Muscle of leg (tissue), 11 donors: ENCODE measurements around the gene FBXO34. TPM values are rescaled to one million over a fixed set of nuclear protein-coding genes. Genes with fewer than 3 reads are reported as not detected.
A peak's percentile ranks its signal among the peaks of the same experiment; 100 is the strongest.

Experiments
- DNase-seq: peaks from one replicate; pipeline ENCODE4 v3.0.0; 2013
- H3K27ac ChIP-seq: one replicate; pipeline ENCODE4 v1.5.1; 2013; ENCODE audit warnings: mild to moderate bottlenecking, low read length, control low read depth
- H3K27me3 ChIP-seq: one replicate; pipeline ENCODE4 v1.6.1; 2013; ENCODE audit warnings: low read length; ENCODE audit not compliant: control insufficient read depth, insufficient read depth
- H3K36me3 ChIP-seq: one replicate; pipeline ENCODE4 v1.6.1; 2013; ENCODE audit warnings: low read length; ENCODE audit not compliant: control insufficient read depth, insufficient read depth
- H3K4me1 ChIP-seq: one replicate; pipeline ENCODE4 v1.6.1; 2013; ENCODE audit warnings: low read length; ENCODE audit not compliant: control insufficient read depth, insufficient read depth
- H3K4me3 ChIP-seq: one replicate; pipeline ENCODE4 v1.5.1; 2013; ENCODE audit warnings: low read length, control low read depth
- H3K9me3 ChIP-seq: replicated peaks from 2 replicates; pipeline ENCODE4 v1.6.1; 2013; ENCODE audit warnings: low read depth, low read length; ENCODE audit not compliant: control insufficient read depth
- WGBS: methylation state at CpG from one replicate; pipeline ENCODE4 v1.1.5; 2013; ENCODE audit warnings: missing lambda C conversion rate; ENCODE audit not compliant: insufficient coverage; 5-methylcytosine and 5-hydroxymethylcytosine counted together
- polyA plus RNA-seq, 8 donors: library from polyadenylated mRNA; unstranded; fragments of 120-200 nt; gene quantifications; one replicate each; pipeline versions ENCODE4 v1.2.1 to v1.2.3, GENCODE V29; 2013; ENCODE audit warnings: inconsistent platforms in 1 of 8, low replicate concordance in 1 of 8; ENCODE audit not compliant: insufficient read length in 8 of 8, insufficient read depth in 1 of 8
- total RNA-seq: library from RNA; stranded (reverse); fragments of 120-200 nt; gene quantifications from one replicate; pipeline ENCODE4 v1.2.4, GENCODE V29; 2013

FBXO34 gene
- total and polyA plus RNA-seq, 9 donors = 14.9 to 21.6 (median 16.8) TPM

- H3K9me3 ChIP-seq = no peaks in the 10 kb centered on the region
- H3K36me3 ChIP-seq = no peaks in the 10 kb centered on the region
- H3K27me3 ChIP-seq = peaks cover 26% of the 10 kb centered on the region
- no peak for DNase-seq
- no CpG with 5 or more reads among the region's 3 CpGs for WGBS
- no peak overlapping the region for H3K27ac ChIP-seq
- H3K4me1 ChIP-seq = no peaks in the 10 kb centered on the region
- H3K4me3 ChIP-seq = no peak overlapping the region
Observed at GRCh38 chr14:55243386-55243785, 27.8 kb upstream of the FBXO34 start.

DNA sequence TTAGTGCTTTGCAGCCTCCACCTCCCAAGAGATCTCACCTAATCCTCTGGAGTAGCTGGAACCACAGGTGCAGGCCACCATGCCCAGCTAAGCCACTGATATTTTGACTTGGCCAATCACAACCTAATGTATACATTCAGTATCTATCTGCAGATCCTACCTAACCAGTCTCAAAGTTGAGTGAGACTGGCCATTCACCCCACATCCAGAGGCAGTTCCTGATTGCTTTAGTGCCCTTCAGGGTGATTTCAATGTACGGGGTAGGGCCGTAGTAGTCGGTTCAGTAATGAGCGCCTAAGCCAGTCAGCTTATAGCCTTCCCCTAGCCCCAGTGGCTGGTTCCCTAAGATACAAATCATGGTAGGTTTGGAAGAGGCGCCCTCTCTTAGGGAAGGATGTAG lies 27.4 kb upstream of the FBXO34 start:
- H3K27ac ChIP-seq = no peak overlapping the region
- H3K27me3 ChIP-seq = peaks cover 24% of the 10 kb centered on the region
- WGBS = 50% methylated on average over 2 of the region's 5 CpGs
- DNase-seq = no peak
- no peaks in the 10 kb centered on the region for H3K9me3 ChIP-seq
- no peak overlapping the region for H3K4me3 ChIP-seq
- H3K4me1 ChIP-seq = no peaks in the 10 kb centered on the region
- H3K36me3 ChIP-seq = no peaks in the 10 kb centered on the region

DNA sequence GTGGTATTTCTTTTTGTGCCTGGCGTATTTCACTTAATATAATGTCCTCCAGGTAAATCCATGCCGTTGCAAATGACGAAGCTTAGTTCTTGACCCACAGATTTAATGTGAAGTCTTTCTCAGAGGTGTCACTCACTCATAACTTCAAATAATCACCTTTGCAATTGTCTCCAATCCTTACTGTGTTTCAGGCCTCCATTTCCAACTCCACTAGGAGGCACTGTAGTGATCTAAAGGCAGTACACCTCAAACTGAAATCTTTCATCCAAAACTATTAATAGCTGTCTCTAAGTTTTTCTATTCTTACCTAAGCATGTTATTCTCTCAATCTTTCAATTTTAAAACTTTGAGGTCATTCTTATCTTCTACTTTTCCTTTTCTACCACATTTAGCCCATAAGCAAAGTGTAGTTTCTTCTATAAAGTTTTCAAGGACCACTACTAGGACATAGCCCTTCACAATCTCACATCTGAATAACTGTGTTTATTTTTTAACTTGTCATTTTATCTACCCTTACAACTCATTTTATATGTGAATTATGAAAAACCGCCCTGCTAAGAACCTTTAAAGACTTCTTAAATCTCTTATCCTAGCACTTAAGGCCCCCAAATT lies 25.5 kb upstream of the FBXO34 start:
- no peak overlapping the region for H3K27ac ChIP-seq
- DNase-seq = peak; percentile 6
- no peaks in the 10 kb centered on the region for H3K4me1 ChIP-seq
- no peak overlapping the region for H3K4me3 ChIP-seq
- 67% methylated on average over 1 of the region's 4 CpGs for WGBS
- peaks cover 20% of the 10 kb centered on the region for H3K27me3 ChIP-seq
- H3K36me3 ChIP-seq = no peaks in the 10 kb centered on the region
- no peaks in the 10 kb centered on the region for H3K9me3 ChIP-seq

GRCh38 chr14:55248411-55248810 lies 22.8 kb upstream of the FBXO34 start:
- no peaks in the 10 kb centered on the region for H3K4me1 ChIP-seq
- 88% methylated on average over 3 of the region's 4 CpGs for WGBS

DNA sequence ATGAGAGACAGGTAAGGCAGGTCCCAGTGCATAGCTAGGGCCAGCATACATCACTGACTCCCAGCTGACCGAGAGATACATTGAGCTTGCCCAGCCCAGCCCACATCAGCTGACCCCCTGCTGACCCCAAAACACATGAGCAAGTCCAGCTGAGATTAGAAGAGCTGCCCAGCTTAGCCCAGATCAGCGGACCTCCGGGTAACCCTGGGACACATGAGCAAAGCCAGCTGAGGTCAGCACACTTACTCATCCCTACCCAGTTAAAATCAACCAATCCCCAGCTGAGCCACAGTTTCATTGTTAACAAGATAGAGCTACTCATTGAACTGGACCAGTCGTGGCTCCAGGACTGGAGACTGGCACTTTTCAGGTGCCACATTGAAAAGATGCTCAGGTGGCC lies 21.8 kb upstream of the FBXO34 start:
- DNase-seq = no peak
- Histone ChIP-seq H3K4me3 (no peak overlapping the region), H3K36me3 (no peaks in the 10 kb centered on the region), H3K4me1 (no peaks in the 10 kb centered on the region), H3K27ac (no peak overlapping the region), H3K9me3 (no peaks in the 10 kb centered on the region), H3K27me3 (no peaks in the 10 kb centered on the region)
- WGBS = 60% methylated on average over 4 of the region's 4 CpGs

More at GRCh38 chr14:55248411-55248810, 22.8 kb upstream of the FBXO34 start:
- Histone ChIP-seq H3K9me3 (no peaks in the 10 kb centered on the region), H3K27ac (no peak overlapping the region), H3K36me3 (no peaks in the 10 kb centered on the region), H3K27me3 (peaks cover 7% of the 10 kb centered on the region), H3K4me3 (no peak overlapping the region)
- DNase-seq = no peak

- Histone ChIP-seq H3K4me3 (no peak overlapping the region), H3K9me3 (no peaks in the 10 kb centered on the region)
Observed at GRCh38 chr14:55253276-55253675, 17.9 kb upstream of the FBXO34 start.

DNA sequence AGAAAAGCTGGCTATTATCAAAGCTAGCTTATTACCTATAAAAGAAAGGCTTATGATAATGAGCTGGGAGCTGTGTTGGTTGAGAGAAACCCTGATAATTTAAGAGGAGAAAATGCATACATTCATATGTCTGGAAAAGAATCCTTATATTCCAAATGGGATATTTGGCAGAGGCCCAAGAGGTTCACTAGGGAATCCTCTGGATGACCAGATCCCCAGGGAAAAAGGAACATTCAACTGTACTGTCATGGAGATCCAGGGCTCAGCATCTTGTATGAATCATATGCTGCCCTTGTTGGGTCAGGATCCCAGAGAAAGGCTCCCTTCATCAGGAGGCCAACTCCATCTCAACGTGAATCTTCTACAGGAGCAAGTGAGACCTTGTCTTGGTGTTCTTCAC lies 16.6 kb upstream of the FBXO34 start:
- H3K27me3 ChIP-seq = peaks cover 9% of the 10 kb centered on the region
- no peak overlapping the region for H3K27ac ChIP-seq
- WGBS = 86% methylated on average over 1 of the region's 1 CpG
- no peaks in the 10 kb centered on the region for H3K4me1 ChIP-seq
- no peak for DNase-seq
- H3K9me3 ChIP-seq = no peaks in the 10 kb centered on the region
- H3K4me3 ChIP-seq = no peak overlapping the region
- no peaks in the 10 kb centered on the region for H3K36me3 ChIP-seq

More at GRCh38 chr14:55253276-55253675, 17.9 kb upstream of the FBXO34 start:
- Histone ChIP-seq H3K36me3 (no peaks in the 10 kb centered on the region), H3K27me3 (peaks cover 9% of the 10 kb centered on the region), H3K27ac (no peak overlapping the region), H3K4me1 (no peaks in the 10 kb centered on the region)
- no peak for DNase-seq
- WGBS = 88% methylated on average over 4 of the region's 5 CpGs

DNA sequence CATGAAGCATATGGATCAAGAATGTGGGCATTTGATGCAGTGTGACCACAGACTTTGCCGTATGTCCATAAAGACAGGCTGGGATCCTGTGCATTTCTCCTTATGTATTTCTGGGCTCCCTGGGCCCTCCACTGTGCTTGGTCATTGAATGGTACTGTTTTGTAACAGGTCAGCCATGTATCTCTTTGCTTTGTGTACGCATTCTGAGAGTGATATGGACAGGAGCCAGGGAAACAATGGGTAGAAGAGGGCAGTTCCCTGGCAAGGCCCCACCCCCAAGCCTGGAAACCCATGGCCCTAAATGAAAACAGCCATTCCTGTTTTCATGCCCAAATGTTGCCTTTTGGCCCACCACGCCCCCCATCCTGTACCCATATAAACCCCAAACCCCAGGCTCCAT lies 15.2 kb upstream of the FBXO34 start:
- H3K27ac ChIP-seq = no peak overlapping the region
- H3K9me3 ChIP-seq = no peaks in the 10 kb centered on the region
- H3K4me1 ChIP-seq = no peaks in the 10 kb centered on the region
- no peaks in the 10 kb centered on the region for H3K36me3 ChIP-seq
- H3K27me3 ChIP-seq = peaks cover 9% of the 10 kb centered on the region
- no peak for DNase-seq
- WGBS = no CpG with 5 or more reads among the region's 3 CpGs
- H3K4me3 ChIP-seq = no peak overlapping the region

DNA sequence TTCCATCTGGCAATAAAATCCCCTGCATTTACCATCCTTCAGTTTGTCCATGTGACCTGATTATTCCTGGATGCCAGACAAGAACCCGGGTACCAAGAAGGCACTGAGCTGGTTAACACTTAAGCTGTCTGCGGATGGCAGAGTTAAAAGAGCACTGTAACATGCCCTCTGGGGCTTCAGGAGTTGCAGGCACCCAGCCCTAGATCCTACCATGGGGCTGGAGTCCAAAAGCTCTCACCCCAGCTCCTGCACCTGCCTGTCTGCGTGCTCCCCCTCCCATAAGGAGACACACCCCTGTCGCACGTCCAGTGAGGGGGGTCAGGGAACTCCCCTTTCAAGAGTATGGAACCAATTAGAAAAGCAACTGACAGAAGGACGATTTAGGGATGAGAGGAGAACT lies 14.6 kb upstream of the FBXO34 start:
- WGBS = 67% methylated on average over 2 of the region's 6 CpGs
- Histone ChIP-seq H3K4me3 (no peak overlapping the region), H3K4me1 (no peaks in the 10 kb centered on the region), H3K36me3 (no peaks in the 10 kb centered on the region), H3K27me3 (peaks cover 11% of the 10 kb centered on the region), H3K9me3 (no peaks in the 10 kb centered on the region), H3K27ac (no peak overlapping the region)
- no peak for DNase-seq

DNA sequence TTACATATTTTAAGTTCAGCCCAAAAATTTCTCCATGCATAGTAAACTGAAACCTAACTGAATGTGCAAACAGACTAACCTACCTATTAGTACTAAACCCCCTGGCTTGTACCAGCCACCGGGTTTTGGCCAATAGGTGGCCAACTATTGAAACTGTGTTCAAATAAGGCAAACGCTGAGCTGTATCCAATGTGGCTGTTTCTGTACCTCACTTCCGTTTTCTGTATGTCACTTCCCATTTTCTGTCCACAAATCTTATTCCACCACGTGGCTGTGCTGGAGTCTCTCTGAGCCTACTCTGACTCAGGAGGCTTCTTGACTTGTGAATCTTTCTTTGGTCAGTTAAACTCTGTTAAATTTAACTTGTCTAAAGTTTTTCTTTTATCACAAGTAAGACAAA lies 6.0 kb upstream of the FBXO34 start:
- no peak overlapping the region for H3K4me3 ChIP-seq
- no peaks in the 10 kb centered on the region for H3K36me3 ChIP-seq
- no peaks in the 10 kb centered on the region for H3K9me3 ChIP-seq
- H3K4me1 ChIP-seq = no peaks in the 10 kb centered on the region
- DNase-seq = no peak
- no peak overlapping the region for H3K27ac ChIP-seq
- peaks cover 2% of the 10 kb centered on the region for H3K27me3 ChIP-seq
- 86% methylated on average over 3 of the region's 4 CpGs for WGBS

DNA sequence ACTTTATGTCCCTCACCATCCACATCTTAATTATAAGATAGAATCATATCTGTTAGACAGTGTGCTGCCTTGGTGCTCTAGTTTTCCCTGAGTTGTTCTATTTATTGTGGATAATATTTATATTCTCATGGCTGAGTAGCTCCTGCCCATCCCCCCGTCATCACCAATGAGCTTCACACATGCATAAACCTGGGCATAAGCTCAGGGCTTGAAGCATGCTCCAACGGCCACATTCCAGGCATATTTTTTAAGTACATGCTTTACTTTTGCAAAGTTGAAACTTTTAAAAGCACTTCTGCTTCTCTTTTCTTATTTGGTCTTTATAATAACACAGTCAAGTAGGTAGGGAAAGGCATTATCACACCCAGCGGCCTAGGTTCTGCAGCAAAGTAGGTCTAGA lies 3.4 kb upstream of the FBXO34 start:
- Histone ChIP-seq H3K27me3 (no peaks in the 10 kb centered on the region), H3K9me3 (no peaks in the 10 kb centered on the region), H3K4me3 (no peak overlapping the region), H3K27ac (no peak overlapping the region), H3K36me3 (no peaks in the 10 kb centered on the region), H3K4me1 (peaks cover 6% of the 10 kb centered on the region)
- WGBS = no CpG with 5 or more reads among the region's 3 CpGs
- DNase-seq = peak; percentile 46
